ENCODE measurements around the gene MYRFL.

- TF ChIP-seq POLR2AphosphoS5 (IDR thresholded peaks at IDR 0.05) = no peak
- TF ChIP-seq CTCF (IDR thresholded peaks at IDR 0.05) = no peak
- TF ChIP-seq POLR2A (IDR thresholded peaks at IDR 0.05) = no peak
These were observed 141.8 kb downstream of the MYRFL start for GRCh38 chr12:69966839-69967238.

Data from breast epithelium (tissue), 3 donors.